ENCODE measurements around the gene CDC42BPA.

- TF ChIP-seq POLR2AphosphoS5 (IDR thresholded peaks at IDR 0.05) (no peak), CTCF (IDR thresholded peaks at IDR 0.05) (peak in 2 of 3 donors; percentile 23 to 24), POLR2A (IDR thresholded peaks at IDR 0.05) (no peak)
Measured at GRCh38 chr1:227234998-227235405, 83.3 kb downstream of the CDC42BPA start.
